Measurements from ENCODE around the gene MUC22. TPM values are rescaled to one million over a fixed set of nuclear protein-coding genes. Genes with fewer than 3 reads are reported as not detected.

The MUC22 gene
- not detected in 3 replicates for total RNA-seq (2021)
- percentile 3 among the genes with signal in this experiment for Bru-seq, nascent RNA
- long read RNA-seq, experiment 1 = 0 reads
- long read RNA-seq, experiment 2 = 0 reads
- long read RNA-seq, experiment 3 = 0 reads

DNA sequence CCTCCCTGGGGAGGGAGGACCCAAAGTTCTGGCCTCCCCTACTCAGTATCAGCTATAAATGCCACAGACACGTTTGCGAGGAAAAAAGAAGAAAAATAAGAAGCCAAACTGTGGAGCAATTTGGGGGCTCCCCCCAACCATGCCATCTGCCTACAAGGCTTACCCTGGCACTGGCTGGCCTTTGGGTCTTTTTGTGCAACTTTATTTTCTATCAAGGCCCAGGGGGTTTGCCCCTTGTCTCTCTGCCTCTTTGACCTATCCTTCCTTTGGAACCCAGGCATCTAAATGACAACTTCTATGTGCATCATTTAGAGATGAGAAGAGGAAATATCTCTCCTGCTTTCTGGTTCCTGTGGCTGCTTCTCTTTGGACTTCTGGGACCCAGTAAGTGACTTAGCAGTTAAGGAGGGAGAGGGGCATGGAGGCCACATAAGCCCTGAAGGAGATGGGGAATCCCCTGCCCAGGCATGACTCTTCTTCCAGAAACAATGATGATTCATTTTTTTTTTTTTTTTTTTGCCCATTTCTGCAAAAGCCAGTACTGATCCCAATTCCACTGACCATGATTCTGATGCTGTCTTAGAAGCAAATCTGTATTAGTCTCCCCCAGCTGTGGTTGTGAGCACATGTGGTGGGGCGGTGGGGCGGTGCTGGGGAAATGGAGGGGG lies at the start of gene MUC22:
Gene MUC22, plus strand, starts transcription at position 82 of the 668 bp plus-strand sequence. Its CDS starts 233 bp downstream, at position 315.
- Mint-ChIP-seq H3K27me3 (ENCODE audit: low read depth) (no peaks in the 10 kb centered on the region), H3K4me3 (no peak within 1 kb of the TSS), H3K27ac (no peak within 1 kb of the TSS), H3K36me3 (peaks cover under 1% of the 10 kb centered on the region; the same call in 1 of the 2 replicates), H3K4me1 (no peaks in the 10 kb centered on the region), H3K9me3 (peaks cover 11% of the 10 kb centered on the region)
- TF ChIP-seq, protein P1, sequence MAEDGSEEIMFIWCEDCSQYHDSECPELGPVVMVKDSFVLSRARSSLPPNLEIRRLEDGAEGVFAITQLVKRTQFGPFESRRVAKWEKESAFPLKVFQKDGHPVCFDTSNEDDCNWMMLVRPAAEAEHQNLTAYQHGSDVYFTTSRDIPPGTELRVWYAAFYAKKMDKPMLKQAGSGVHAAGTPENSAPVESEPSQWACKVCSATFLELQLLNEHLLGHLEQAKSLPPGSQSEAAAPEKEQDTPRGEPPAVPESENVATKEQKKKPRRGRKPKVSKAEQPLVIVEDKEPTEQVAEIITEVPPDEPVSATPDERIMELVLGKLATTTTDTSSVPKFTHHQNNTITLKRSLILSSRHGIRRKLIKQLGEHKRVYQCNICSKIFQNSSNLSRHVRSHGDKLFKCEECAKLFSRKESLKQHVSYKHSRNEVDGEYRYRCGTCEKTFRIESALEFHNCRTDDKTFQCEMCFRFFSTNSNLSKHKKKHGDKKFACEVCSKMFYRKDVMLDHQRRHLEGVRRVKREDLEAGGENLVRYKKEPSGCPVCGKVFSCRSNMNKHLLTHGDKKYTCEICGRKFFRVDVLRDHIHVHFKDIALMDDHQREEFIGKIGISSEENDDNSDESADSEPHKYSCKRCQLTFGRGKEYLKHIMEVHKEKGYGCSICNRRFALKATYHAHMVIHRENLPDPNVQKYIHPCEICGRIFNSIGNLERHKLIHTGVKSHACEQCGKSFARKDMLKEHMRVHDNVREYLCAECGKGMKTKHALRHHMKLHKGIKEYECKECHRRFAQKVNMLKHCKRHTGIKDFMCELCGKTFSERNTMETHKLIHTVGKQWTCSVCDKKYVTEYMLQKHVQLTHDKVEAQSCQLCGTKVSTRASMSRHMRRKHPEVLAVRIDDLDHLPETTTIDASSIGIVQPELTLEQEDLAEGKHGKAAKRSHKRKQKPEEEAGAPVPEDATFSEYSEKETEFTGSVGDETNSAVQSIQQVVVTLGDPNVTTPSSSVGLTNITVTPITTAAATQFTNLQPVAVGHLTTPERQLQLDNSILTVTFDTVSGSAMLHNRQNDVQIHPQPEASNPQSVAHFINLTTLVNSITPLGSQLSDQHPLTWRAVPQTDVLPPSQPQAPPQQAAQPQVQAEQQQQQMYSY (CRISPR knock-in tag; IDR thresholded peaks at IDR 0.05) = no peak
- TF ChIP-seq, protein P2, sequence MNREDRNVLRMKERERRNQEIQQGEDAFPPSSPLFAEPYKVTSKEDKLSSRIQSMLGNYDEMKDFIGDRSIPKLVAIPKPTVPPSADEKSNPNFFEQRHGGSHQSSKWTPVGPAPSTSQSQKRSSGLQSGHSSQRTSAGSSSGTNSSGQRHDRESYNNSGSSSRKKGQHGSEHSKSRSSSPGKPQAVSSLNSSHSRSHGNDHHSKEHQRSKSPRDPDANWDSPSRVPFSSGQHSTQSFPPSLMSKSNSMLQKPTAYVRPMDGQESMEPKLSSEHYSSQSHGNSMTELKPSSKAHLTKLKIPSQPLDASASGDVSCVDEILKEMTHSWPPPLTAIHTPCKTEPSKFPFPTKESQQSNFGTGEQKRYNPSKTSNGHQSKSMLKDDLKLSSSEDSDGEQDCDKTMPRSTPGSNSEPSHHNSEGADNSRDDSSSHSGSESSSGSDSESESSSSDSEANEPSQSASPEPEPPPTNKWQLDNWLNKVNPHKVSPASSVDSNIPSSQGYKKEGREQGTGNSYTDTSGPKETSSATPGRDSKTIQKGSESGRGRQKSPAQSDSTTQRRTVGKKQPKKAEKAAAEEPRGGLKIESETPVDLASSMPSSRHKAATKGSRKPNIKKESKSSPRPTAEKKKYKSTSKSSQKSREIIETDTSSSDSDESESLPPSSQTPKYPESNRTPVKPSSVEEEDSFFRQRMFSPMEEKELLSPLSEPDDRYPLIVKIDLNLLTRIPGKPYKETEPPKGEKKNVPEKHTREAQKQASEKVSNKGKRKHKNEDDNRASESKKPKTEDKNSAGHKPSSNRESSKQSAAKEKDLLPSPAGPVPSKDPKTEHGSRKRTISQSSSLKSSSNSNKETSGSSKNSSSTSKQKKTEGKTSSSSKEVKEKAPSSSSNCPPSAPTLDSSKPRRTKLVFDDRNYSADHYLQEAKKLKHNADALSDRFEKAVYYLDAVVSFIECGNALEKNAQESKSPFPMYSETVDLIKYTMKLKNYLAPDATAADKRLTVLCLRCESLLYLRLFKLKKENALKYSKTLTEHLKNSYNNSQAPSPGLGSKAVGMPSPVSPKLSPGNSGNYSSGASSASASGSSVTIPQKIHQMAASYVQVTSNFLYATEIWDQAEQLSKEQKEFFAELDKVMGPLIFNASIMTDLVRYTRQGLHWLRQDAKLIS (CRISPR knock-in tag; IDR thresholded peaks at IDR 0.05; ENCODE audit: borderline replicate concordance) = no peak
- TF ChIP-seq, protein P3, sequence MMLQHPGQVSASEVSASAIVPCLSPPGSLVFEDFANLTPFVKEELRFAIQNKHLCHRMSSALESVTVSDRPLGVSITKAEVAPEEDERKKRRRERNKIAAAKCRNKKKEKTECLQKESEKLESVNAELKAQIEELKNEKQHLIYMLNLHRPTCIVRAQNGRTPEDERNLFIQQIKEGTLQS (CRISPR knock-in tag; conservative IDR thresholded peaks at IDR 0.05) = no peak
- TF ChIP-seq, protein P4, sequence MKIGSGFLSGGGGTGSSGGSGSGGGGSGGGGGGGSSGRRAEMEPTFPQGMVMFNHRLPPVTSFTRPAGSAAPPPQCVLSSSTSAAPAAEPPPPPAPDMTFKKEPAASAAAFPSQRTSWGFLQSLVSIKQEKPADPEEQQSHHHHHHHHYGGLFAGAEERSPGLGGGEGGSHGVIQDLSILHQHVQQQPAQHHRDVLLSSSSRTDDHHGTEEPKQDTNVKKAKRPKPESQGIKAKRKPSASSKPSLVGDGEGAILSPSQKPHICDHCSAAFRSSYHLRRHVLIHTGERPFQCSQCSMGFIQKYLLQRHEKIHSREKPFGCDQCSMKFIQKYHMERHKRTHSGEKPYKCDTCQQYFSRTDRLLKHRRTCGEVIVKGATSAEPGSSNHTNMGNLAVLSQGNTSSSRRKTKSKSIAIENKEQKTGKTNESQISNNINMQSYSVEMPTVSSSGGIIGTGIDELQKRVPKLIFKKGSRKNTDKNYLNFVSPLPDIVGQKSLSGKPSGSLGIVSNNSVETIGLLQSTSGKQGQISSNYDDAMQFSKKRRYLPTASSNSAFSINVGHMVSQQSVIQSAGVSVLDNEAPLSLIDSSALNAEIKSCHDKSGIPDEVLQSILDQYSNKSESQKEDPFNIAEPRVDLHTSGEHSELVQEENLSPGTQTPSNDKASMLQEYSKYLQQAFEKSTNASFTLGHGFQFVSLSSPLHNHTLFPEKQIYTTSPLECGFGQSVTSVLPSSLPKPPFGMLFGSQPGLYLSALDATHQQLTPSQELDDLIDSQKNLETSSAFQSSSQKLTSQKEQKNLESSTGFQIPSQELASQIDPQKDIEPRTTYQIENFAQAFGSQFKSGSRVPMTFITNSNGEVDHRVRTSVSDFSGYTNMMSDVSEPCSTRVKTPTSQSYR (CRISPR knock-in tag; IDR thresholded peaks at IDR 0.05) = no peak
- TF ChIP-seq GRHL2 (CRISPR knock-in tag; IDR thresholded peaks at IDR 0.05; ENCODE audit: insufficient replicate concordance, severe bottlenecking) (no peak), GABPB1 (CRISPR knock-in tag; IDR thresholded peaks at IDR 0.05) (no peak), NR3C1 (CRISPR knock-in tag; conservative IDR thresholded peaks at IDR 0.05; ENCODE audit: low read depth) (no peak), MYBL2 (CRISPR knock-in tag; IDR thresholded peaks at IDR 0.05) (no peak), NFE2L1 (CRISPR knock-in tag; IDR thresholded peaks at IDR 0.05) (no peak), SMAD3 (CRISPR knock-in tag; IDR thresholded peaks at IDR 0.05; ENCODE audit: borderline replicate concordance) (no peak), ELF4 (CRISPR knock-in tag; IDR thresholded peaks at IDR 0.05; ENCODE audit: low read depth) (no peak), RELA (CRISPR knock-in tag; IDR thresholded peaks at IDR 0.05; ENCODE audit: borderline replicate concordance) (no peak)
- TF ChIP-seq, protein P5, sequence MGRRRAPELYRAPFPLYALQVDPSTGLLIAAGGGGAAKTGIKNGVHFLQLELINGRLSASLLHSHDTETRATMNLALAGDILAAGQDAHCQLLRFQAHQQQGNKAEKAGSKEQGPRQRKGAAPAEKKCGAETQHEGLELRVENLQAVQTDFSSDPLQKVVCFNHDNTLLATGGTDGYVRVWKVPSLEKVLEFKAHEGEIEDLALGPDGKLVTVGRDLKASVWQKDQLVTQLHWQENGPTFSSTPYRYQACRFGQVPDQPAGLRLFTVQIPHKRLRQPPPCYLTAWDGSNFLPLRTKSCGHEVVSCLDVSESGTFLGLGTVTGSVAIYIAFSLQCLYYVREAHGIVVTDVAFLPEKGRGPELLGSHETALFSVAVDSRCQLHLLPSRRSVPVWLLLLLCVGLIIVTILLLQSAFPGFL (CRISPR knock-in tag; IDR thresholded peaks at IDR 0.05; ENCODE audit: borderline replicate concordance) = no peak
- TF ChIP-seq, protein P6, sequence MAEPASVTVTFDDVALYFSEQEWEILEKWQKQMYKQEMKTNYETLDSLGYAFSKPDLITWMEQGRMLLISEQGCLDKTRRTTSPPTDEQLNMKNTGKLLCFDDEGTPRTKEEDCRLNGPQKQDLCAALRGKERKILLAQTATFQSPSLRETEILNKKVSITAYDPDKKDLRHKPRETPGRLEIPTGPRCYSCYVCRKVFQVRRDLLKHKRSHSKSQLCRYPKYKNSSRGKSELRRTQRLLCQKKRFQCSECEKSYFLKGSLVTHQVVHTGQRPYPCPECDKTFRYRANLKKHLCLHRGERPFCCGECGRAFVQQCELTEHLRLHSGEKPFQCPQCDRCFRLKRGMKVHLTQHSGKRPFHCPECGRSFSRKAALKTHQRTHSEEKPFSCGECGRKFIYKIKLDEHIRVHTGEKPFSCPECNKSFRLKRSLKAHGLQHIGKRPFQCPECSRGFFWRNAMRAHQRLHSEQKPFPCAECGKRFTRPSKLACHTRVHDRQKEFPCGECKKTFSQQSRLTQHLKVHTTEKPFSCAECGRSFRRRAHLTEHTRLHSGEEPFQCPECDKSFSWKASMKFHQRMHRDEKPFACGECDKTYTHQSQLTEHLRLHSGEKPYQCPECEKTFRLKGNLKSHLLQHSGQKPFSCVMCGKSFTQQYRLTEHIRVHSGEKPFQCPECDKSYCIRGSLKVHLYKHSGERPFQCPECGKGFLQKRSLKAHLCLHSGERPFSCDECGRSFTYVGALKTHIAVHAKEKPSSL (CRISPR knock-in tag; conservative IDR thresholded peaks at IDR 0.05) = no peak
- TF ChIP-seq, protein P7, sequence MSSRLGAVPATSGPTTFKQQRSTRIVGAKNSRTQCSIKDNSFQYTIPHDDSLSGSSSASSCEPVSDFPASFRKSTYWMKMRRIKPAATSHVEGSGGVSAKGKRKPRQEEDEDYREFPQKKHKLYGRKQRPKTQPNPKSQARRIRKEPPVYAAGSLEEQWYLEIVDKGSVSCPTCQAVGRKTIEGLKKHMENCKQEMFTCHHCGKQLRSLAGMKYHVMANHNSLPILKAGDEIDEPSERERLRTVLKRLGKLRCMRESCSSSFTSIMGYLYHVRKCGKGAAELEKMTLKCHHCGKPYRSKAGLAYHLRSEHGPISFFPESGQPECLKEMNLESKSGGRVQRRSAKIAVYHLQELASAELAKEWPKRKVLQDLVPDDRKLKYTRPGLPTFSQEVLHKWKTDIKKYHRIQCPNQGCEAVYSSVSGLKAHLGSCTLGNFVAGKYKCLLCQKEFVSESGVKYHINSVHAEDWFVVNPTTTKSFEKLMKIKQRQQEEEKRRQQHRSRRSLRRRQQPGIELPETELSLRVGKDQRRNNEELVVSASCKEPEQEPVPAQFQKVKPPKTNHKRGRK (CRISPR knock-in tag; IDR thresholded peaks at IDR 0.05; ENCODE audit: borderline replicate concordance) = no peak
- ATAC-seq = no peak
- ChIA-PET CTCF (interaction anchor here (0.6 kb wide), 1 partner anchor 182 kb away, joined by 3 read pairs; no protein-coding TSS in a partner anchor), POLR2A (no interaction called here)
- no peak for DNase-seq (ENCODE audit: low spot score)
